ENCODE measurements around the gene TMEM97. TPM values are rescaled to one million over a fixed set of nuclear protein-coding genes. Genes with fewer than 3 reads are reported as not detected.
A peak's percentile ranks its signal among the peaks of the same experiment; 100 is the strongest.

Gene TMEM97
- total RNA-seq, 1 donor from 2014 or later = 2.5 TPM

DNA sequence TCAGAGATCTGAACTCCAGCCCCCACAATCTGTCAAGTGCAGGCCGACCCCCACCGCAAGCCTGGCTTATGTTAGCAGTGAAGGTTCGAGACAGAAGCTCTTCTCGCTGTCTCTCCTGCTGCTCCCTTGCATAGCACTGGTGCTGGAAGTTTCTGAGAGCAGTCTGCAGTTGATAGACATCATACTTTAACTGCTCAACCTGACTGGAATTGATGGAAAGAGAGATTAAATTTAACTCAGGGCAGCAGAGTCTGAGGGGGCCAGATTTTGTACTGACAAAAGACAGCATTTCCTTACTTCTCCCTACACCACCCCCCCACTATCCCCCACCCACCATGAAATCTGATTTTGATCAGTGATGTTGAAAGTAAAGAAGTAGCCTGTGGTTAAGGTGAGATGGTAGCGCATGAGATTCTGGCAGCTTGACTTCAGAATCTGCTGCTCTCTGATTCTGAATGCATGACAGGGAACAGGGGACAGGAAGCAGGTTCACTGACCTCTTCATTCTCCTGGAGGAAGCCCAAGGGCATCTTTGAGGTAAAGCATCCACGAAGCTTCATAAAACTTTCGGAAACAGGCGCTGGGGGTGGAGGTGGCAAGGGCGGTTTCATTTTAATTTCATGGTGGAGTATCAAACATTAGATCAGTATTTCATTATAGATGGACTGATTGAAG, 44.3 kb upstream of the TMEM97 start:
- Histone ChIP-seq H3K27ac (no peak overlapping the region), H3K9me3 (no peaks in the 10 kb centered on the region), H3K27me3 (no peaks in the 10 kb centered on the region), H3K4me1 (no peaks in the 10 kb centered on the region), H3K36me3 (no peaks in the 10 kb centered on the region), H3K4me3 (no peak overlapping the region)
- TF ChIP-seq POLR2A (IDR thresholded peaks at IDR 0.05) = no peak
- TF ChIP-seq POLR2AphosphoS5 (IDR thresholded peaks at IDR 0.05; ENCODE audit: insufficient read depth in 1 of 2, low read depth in 1 of 2) = no peak
- TF ChIP-seq, protein P1, sequence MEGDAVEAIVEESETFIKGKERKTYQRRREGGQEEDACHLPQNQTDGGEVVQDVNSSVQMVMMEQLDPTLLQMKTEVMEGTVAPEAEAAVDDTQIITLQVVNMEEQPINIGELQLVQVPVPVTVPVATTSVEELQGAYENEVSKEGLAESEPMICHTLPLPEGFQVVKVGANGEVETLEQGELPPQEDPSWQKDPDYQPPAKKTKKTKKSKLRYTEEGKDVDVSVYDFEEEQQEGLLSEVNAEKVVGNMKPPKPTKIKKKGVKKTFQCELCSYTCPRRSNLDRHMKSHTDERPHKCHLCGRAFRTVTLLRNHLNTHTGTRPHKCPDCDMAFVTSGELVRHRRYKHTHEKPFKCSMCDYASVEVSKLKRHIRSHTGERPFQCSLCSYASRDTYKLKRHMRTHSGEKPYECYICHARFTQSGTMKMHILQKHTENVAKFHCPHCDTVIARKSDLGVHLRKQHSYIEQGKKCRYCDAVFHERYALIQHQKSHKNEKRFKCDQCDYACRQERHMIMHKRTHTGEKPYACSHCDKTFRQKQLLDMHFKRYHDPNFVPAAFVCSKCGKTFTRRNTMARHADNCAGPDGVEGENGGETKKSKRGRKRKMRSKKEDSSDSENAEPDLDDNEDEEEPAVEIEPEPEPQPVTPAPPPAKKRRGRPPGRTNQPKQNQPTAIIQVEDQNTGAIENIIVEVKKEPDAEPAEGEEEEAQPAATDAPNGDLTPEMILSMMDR (IDR thresholded peaks at IDR 0.05) = no peak
- intact Hi-C loops (cut with DNase I) = no loop called here
- peak in 1 of 2 donors; percentile 47 for DNase-seq (ENCODE audit: extremely low spot score in 2 of 2)

DNA sequence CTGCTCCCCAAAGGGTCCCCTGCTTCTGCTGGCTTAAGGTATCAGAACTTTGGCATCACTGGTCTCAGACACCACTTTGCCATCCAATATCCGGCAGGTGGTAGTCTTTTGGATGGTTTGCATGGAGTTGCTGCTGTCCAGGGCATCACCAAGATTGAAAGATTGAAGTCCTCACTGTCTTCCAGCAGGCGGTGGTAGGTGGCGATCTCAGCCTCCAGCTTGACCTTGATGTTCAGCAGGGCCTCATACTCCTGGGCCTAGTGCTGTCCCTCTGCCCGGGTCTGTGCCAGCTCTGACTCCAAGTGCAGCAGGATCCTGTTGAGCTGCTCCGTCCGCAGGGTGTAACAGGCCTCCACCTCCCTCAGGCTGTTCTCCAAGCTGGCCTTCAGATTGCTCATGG, 43.0 kb upstream of the TMEM97 start:
- Histone ChIP-seq H3K27ac (no peak overlapping the region), H3K4me3 (no peak overlapping the region), H3K9me3 (no peaks in the 10 kb centered on the region), H3K36me3 (no peaks in the 10 kb centered on the region), H3K27me3 (no peaks in the 10 kb centered on the region), H3K4me1 (no peaks in the 10 kb centered on the region)
- intact Hi-C loops (cut with DNase I) = no loop called here
- peak in 1 of 2 donors; percentile 75 for DNase-seq (ENCODE audit: extremely low spot score in 2 of 2)
- TF ChIP-seq, protein P1 (IDR thresholded peaks at IDR 0.05) = no peak
- TF ChIP-seq POLR2A (IDR thresholded peaks at IDR 0.05) (no peak), POLR2AphosphoS5 (IDR thresholded peaks at IDR 0.05; ENCODE audit: insufficient read depth in 1 of 2, low read depth in 1 of 2) (no peak)

DNA sequence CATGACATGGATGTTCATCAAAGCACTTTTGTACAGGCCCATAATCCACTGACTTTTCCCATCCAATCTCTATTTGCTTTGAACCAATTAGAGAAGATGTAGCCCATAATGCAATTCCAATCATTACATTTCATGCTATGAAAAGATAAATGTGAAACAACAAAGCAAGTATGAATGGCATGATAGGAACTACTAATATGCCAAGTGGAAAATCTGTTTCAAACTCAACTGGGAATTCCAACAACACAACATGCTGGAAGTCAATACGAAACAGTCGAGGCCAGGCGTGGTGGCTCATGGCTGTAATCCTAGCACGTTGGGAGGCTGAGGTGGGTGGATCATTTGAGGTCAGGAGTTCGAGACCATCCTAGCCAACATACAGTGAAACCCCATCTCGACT, 39.6 kb upstream of the TMEM97 start:
- TF ChIP-seq, protein P1 (IDR thresholded peaks at IDR 0.05) = no peak
- TF ChIP-seq POLR2AphosphoS5 (IDR thresholded peaks at IDR 0.05; ENCODE audit: insufficient read depth in 1 of 2, low read depth in 1 of 2) (no peak), POLR2A (IDR thresholded peaks at IDR 0.05) (no peak)
- intact Hi-C loops (cut with DNase I) = no loop called here
- H3K27me3 ChIP-seq = no peaks in the 10 kb centered on the region
- no peak overlapping the region for H3K4me3 ChIP-seq
- no peaks in the 10 kb centered on the region for H3K4me1 ChIP-seq
- H3K9me3 ChIP-seq = no peaks in the 10 kb centered on the region
- no peak overlapping the region for H3K27ac ChIP-seq
- no peaks in the 10 kb centered on the region for H3K36me3 ChIP-seq
- no peak for DNase-seq (ENCODE audit: extremely low spot score in 2 of 2)

DNA sequence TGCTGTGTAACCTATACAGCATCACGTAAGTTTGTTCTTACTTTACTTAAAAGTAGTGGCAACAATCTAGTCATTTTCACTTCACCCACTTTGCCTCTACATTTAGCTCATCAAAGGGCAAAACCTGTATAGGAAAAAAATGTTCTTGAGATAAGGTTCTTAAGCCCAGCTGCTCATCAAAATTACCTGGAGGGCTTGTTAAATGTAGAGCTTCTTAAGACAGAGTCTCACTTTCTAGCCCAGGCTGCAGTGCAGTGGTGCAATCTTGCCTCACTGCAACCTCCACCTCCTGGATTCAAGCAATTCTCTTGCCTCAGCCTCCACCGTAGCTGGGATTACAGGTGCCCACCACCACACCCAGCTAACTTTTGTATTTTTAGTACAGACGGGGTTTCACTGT, 38.2 kb upstream of the TMEM97 start:
- no peaks in the 10 kb centered on the region for H3K4me1 ChIP-seq
- DNase-seq (ENCODE audit: extremely low spot score in 2 of 2) = no peak
- TF ChIP-seq POLR2AphosphoS5 (IDR thresholded peaks at IDR 0.05; ENCODE audit: insufficient read depth in 1 of 2, low read depth in 1 of 2) (no peak), POLR2A (IDR thresholded peaks at IDR 0.05) (no peak)
- TF ChIP-seq, protein P1 (IDR thresholded peaks at IDR 0.05) = no peak
- no peak overlapping the region for H3K27ac ChIP-seq
- no peaks in the 10 kb centered on the region for H3K27me3 ChIP-seq
- no peak overlapping the region for H3K4me3 ChIP-seq
- H3K36me3 ChIP-seq = no peaks in the 10 kb centered on the region
- no peaks in the 10 kb centered on the region for H3K9me3 ChIP-seq
- intact Hi-C loops (cut with DNase I) = no loop called here

DNA sequence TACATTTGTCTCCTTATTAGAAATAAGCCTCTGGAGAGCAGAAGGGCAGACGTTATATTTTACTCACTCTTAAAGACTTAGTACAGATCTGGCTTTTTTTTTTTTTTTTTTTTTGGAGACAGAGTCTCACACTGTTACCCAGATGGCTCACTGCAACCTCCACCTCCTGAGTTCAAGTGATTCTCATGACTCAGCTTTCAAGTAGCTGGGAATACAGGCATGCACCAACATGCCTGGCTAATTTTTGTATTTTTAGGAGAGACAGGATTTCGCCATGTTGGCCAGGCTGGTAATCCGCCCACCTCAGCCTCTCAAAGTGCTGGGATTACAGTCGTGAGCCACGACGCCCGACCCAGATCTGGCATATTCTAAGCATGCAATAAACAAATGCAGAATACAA, 36.4 kb upstream of the TMEM97 start:
- peak in 1 of 2 donors; percentile 51 for TF ChIP-seq POLR2AphosphoS5 (IDR thresholded peaks at IDR 0.05; ENCODE audit: insufficient read depth in 1 of 2, low read depth in 1 of 2)
- TF ChIP-seq POLR2A (IDR thresholded peaks at IDR 0.05) = no peak
- TF ChIP-seq, protein P1 (IDR thresholded peaks at IDR 0.05) = no peak
- no peak overlapping the region for H3K27ac ChIP-seq
- no peaks in the 10 kb centered on the region for H3K36me3 ChIP-seq
- H3K27me3 ChIP-seq = no peaks in the 10 kb centered on the region
- no peaks in the 10 kb centered on the region for H3K9me3 ChIP-seq
- no peak for DNase-seq (ENCODE audit: extremely low spot score in 2 of 2)
- H3K4me1 ChIP-seq = no peaks in the 10 kb centered on the region
- no peak overlapping the region for H3K4me3 ChIP-seq
- intact Hi-C loops (cut with DNase I) = no loop called here
